ENCODE data around the gene ELMO1. TPM values are rescaled to one million over a fixed set of nuclear protein-coding genes. Genes with fewer than 3 reads are reported as not detected.

The ELMO1 gene
- total and polyA plus RNA-seq, 10 of the 15 experiments (the other 5 are each of a cell fraction or from before 2014, with no cell fraction given) = 22.6 to 85.9 (median 56.6) TPM

GRCh38 chr7:37410305-37411229, 38.1 kb downstream of the ELMO1 start:
- peaks cover 2% of the 10 kb centered on the region; the same call in 1 of the 3 replicates for H3K9me3 ChIP-seq (replicated peaks; ENCODE audit: control insufficient read depth, insufficient read depth, low read length)
- H3K27me3 ChIP-seq (replicated peaks in 1 of 2; ENCODE audit: control insufficient read depth in 2 of 2, insufficient read depth in 2 of 2, low read length in 1 of 2) = no peaks in the 10 kb centered on the region
- intact Hi-C loops (cut with micrococcal nuclease; ENCODE audit: unreplicated experiment) (no loop called here), in situ Hi-C loops (cut with MboI) (no loop called here)
- ChIA-PET POLR2A (no interaction called here), CTCF (interaction anchor here (0.8 kb wide), 1 partner anchor 57 kb away, joined by 3 read pairs; no protein-coding TSS in a partner anchor), RAD21 (ENCODE audit: unreplicated experiment) (no interaction called here), SMC1A (ENCODE audit: uncharacterized antibody, unreplicated experiment) (interaction anchor here (1.2 kb wide), 1 partner anchor 386 kb away, joined by 3 read pairs; no protein-coding TSS in a partner anchor)
- no peaks in the 10 kb centered on the region for H3K36me3 ChIP-seq (ENCODE audit: control insufficient read depth in 2 of 2, insufficient read depth in 2 of 2, low read length in 1 of 2)
- H4K20me1 ChIP-seq (ENCODE audit: control insufficient read depth, insufficient read depth) = no peaks in the 10 kb centered on the region
- H3K9ac ChIP-seq (ENCODE audit: control insufficient read depth, insufficient read depth, low read length) = no peak overlapping the region
- TF ChIP-seq ZZZ3 (IDR thresholded peaks at IDR 0.05; ENCODE audit: control insufficient read depth, insufficient read length, low read depth) (no peak), BACH1 (IDR thresholded peaks at IDR 0.05; ENCODE audit: borderline replicate concordance) (no peak), SP1 (IDR thresholded peaks at IDR 0.05; ENCODE audit: low read depth, low read length) (no peak), RBBP5 (conservative IDR thresholded peaks at IDR 0.05) (no peak), USF2 (IDR thresholded peaks at IDR 0.05; ENCODE audit: borderline replicate concordance, low read depth, low read length) (no peak), ZNF687 (IDR thresholded peaks at IDR 0.05) (no peak)
- H2AFZ ChIP-seq (ENCODE audit: control insufficient read depth, low read depth, low read length) = no peak overlapping the region; the same call in 1 of the 2 replicates
- no peak for ATAC-seq
- H3K4me3 ChIP-seq = no peak overlapping the region
- H3K27ac ChIP-seq (ENCODE audit: control insufficient read depth, insufficient read depth) = no peak overlapping the region
- DNase-seq (ENCODE audit: low read depth, low spot score) = no peak
- WGBS (ENCODE audit: insufficient coverage, insufficient replicate concordance, low lambda C conversion rate, missing lambda C conversion rate) = 0% methylated on average over 1 of the region's 1 CpG
- FAIRE-seq = no peak
- H3K79me2 ChIP-seq (ENCODE audit: control insufficient read depth, insufficient read depth, low read length) = no peaks in the 10 kb centered on the region
- no peak overlapping the region for H3K4me2 ChIP-seq (ENCODE audit: control insufficient read depth, insufficient read depth)
- H3K4me1 ChIP-seq (ENCODE audit: control insufficient read depth, insufficient read depth, low read length) = peaks cover 16% of the 10 kb centered on the region
- BruUV-seq (replicated peaks) = no TSS peak

All from GM12878 (cell line).